Activated T-cell treated with anti-CD3 and anti-CD28 coated beads, Interleukin-2, amount 50 U/mL, for 1 hour (primary cell): ENCODE measurements around the gene ZNF784.

Experiments
- DNase-seq: peaks from one replicate; pipeline ENCODE4 v3.0.0-alpha.2; 2020

The ZNF784 gene

DNA sequence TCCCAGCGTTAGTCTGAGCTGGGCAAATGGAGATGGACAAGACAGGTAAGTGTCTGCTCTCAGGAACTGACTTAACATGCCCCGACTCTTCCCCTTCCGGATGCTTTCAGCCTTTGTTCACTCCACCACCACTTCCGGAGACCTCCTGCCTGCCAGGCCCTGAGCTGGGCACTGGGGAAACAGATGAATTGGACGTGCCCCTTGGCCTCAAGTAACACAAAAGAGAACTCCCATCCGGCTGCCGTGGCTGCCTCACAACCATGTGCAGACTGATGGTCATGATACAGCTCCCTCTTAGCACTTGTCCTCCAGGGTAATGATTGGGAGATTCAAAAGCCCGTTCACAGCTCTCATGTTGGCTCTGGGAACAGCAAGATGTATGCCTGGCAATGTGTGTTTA, 6.9 kb downstream of the ZNF784 start:
- DNase-seq, result no peak

DNA sequence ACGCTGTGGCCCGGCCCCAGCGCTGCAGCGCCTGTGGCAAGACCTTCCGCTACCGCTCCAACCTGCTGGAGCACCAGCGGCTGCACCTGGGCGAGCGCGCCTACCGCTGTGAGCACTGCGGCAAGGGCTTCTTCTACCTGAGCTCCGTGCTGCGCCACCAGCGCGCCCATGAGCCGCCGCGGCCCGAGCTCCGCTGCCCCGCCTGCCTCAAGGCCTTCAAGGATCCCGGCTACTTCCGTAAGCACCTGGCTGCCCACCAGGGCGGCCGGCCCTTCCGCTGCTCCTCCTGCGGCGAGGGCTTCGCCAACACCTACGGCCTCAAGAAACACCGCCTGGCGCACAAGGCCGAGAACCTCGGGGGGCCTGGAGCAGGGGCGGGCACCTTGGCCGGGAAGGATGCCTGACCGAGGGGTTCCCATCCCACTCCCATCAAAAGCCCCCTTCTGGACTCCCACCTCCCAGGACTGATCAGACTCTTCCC, 7.9 kb downstream of the ZNF784 start:
- no peak for DNase-seq

DNA sequence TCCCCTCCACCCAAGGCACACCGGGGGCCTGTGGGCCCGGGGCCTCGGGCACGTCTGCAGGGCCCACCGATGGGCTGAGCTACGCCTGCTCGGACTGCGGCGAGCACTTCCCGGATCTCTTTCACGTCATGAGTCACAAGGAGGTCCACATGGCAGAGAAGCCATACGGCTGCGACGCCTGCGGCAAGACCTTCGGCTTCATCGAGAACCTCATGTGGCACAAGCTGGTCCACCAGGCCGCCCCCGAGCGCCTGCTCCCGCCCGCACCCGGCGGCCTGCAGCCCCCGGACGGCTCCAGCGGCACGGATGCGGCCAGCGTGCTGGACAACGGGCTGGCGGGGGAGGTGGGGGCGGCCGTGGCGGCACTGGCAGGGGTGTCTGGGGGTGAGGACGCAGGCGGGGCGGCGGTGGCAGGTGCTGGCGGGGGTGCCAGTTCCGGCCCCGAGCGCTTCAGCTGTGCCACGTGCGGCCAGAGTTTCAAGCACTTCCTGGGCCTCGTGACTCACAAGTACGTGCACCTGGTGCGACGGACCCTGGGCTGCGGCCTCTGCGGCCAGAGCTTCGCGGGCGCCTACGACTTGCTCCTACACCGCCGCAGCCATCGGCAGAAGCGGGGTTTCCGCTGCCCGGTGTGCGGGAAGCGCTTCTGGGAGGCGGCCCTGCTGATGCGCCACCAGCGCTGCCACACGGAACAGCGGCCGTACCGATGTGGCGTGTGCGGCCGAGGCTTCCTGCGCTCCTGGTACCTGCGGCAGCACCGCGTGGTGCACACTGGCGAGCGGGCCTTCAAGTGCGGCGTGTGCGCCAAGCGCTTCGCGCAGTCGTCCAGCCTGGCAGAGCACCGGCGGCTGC, 8.6 kb downstream of the ZNF784 start:
- DNase-seq, result no peak

DNA sequence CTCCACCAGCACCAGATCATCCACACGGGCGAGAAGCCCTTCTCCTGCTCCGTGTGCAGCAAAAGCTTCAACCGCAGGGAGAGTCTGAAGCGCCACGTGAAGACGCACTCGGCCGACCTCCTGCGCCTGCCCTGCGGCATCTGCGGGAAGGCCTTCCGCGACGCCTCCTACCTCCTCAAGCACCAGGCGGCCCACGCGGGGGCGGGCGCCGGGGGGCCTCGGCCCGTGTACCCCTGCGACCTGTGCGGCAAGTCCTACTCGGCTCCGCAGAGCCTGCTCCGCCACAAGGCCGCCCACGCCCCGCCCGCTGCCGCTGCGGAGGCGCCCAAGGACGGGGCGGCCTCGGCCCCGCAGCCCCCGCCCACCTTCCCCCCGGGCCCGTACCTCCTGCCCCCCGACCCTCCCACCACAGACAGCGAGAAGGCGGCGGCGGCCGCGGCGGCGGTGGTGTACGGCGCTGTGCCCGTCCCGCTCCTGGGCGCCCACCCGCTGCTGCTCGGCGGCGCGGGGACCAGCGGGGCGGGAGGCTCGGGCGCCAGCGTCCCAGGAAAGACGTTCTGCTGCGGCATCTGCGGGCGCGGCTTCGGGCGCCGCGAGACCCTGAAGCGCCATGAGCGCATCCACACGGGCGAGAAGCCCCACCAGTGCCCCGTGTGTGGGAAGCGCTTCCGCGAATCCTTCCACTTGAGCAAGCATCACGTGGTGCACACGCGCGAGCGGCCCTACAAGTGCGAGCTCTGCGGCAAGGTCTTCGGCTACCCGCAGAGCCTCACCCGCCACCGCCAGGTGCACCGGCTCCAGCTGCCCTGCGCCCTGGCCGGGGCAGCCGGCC, 9.4 kb downstream of the ZNF784 start:
- no peak for DNase-seq

DNA sequence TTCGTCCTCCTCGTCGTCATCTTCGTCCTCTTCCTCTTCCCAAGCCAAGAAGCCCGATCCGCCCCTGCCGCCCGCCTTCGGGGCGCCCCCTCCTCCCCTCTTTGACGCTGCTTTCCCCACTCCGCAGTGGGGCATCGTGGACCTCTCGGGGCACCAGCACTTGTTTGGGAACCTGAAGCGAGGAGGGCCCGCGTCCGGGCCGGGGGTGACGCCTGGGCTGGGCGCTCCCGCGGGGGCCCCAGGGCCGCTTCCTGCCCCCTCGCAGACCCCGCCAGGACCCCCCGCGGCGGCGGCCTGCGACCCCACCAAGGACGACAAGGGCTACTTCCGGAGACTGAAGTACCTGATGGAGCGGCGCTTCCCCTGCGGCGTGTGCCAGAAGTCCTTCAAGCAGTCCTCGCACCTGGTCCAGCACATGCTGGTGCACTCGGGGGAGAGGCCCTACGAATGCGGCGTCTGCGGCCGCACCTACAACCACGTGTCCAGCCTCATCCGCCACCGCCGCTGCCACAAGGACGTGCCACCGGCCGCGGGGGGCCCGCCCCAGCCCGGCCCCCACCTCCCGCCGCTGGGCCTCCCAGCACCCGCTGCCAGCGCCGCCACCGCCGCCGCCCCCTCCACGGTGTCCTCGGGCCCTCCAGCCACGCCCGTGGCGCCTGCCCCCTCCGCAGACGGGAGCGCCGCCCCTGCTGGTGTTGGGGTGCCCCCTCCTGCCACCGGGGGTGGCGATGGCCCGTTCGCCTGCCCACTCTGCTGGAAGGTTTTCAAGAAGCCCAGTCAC, 10.2 kb downstream of the ZNF784 start:
- DNase-seq, result no peak

DNA sequence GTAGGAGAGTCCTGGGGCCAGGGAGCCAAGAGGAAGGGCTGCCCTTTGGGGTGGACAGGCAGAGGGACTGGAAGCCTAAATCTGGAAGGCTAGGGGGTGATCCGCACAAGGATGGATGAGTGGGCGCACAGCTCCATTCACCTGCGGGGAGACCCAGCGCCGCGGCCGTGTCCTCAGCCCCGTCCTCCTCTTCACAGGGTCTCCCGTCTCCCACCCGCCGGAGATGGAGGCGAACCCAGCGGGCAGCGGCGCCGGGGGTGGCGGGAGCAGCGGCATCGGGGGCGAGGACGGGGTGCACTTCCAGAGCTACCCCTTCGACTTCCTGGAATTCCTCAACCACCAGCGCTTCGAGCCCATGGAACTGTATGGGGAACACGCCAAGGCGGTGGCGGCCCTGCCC, 11.0 kb downstream of the ZNF784 start:
- DNase-seq, result no peak

DNA sequence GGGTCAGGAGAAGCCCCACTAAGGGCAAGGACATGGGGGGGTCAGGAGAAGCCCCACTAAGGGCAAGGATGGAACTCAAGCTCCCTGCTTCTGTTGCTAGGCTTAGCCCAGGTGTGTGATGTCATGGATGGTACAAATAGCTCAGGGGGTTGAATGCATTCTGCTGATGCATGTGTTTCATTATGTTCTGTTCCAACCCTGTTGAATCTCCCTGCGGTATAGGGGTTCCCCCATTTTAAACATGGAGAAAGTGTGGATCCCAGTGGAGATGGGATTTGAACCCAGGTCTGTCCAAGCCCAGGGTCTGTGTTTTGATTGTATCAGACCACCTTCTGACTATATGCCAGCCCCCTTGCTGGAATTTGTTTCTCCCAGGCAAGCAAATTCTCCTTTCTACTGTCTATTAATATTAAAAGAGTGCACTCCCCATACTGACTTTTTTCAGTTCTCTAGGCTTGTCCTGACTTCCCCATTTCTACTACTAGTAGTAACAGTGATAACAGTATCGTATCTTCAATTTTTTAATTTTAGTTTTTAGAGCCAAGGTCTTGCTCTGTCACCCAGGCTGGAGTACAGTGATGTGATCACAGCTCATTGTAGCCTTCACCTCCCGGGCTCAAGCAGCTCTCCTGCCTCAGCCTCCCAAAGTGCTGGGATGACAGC, 12.3 kb downstream of the ZNF784 start:
- DNase-seq, result no peak

DNA sequence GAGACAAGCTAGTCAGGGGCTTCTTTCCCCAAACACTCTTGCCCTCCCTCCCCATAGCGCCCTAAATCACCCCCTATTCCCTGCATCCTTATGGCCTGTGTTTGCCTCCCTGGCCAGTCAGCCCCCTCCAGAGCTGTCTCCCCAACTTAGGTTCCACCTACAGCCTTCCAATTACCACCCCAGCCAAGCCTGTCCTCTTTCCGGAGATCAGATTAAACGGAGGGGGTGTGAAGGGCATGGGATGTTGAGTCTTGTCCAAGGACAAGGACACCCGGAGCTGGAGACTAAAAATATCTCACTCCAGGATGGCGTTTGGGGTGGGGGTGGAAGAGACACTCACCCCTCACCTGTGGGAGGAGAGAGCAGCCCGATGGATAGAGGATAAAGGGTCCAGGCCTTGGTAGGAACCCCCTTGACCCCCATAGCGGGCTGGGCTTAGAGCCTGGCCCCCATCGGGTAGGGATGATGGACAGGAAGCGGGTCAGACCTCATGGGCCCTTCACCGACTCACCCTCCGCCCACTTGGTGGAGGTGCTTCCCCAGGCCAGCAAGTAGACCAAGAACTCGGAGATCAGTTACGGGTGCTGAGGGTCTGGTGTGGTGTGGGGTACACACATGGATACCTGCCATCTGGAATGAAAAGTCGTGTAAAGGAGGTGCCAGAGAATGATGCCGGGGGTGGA, 12.9 kb downstream of the ZNF784 start:
- DNase-seq, result no peak

DNA sequence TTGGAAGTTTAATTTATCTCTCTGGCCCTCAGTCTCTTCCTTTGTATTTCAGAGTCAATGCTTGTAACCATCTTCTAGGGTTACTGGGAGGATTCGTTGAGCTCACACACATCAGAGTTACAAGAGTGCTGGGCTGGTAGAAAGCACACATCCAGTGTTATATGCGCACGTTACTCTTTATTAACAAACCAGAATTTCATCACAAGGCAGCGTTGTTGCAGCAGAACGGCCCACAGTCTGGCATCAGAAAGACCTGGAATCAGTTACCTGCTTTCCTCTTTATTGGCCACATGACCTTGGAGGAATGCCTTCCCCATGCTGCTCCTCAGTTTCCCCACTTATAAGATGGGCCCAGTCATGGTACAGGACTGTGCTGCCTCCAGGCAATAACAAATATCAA, 15.0 kb downstream of the ZNF784 start:
- no peak for DNase-seq

DNA sequence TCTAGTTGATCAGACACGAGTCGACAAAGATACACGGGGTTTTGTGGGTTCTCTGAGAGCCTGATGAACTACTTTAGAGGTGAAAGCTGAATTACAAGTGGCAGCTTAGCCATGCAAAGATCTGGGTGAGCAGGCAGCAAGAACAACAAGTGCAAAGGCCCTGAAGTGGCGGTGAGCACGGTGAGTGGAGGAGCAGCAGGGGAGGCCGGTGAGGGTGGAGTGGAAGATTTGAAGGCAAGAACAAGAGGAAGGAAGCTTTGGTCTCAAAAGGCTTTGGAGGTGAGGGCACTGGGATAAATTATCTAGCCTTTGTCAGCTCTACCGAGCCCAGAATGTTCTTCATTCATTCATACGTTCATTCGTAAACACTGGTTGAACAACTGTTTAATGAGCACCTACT, 17.5 kb downstream of the ZNF784 start:
- no peak for DNase-seq

DNA sequence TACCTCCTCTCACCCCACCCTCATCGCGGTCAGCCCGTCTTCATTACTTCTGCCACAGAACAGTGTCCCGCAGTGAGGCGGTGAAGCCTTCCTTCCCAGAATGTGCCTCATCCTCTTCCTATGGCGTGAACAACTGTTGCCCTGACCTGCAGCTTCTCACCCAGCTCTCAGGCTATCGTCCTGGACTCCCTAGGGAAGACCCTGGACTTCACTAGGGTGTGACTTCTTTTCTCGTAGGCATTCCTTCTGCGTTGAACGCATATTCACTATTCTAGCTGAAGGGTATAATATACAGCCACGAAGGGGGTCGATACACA, 17.9 kb downstream of the ZNF784 start:
- no peak for DNase-seq

DNA sequence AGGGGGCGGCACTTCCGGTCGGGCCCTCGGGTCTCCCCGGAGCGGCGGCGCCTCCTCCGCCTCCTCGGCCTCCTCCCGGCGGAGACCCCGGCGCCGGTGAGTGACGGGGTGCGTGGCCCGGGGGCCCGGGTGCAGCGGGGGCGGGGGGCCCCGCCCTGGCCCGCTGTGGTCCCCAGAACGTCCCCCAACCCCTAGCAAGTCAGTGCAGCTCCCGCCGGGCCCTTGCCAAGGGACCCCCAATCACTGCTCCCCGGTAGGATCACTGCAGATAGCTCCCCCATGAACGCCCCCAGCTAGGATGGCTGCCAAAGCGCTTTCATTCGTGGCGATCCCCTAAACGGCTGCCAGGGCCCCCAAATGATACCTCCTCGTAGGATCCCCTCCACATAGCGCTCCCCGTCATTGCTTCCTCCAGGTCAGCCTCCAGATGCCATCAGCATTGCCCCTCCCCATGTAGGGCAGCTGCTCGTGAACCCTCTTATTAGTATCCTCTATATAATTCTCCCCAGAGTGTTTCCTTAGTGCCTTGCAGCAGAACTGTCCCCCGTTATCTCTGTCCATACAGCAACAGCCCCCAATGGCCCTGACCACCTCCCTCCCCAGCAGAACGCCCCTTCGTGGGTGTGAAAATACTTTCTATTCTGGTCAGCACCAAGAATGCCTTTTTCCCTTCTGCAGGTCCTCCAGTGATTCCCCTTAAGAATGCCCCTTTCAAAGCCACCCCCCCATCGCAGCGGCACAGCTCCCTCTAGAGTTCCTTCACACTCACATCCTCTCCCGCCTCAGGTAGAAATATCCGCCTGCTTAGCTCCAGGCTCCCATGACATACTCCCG, 18.5 kb downstream of the ZNF784 start, which contains the start of gene ZNF865:
Gene ZNF865 (plus strand): TSS at position 11 of the 834 bp plus-strand sequence. CDS start 7,972 bp downstream, outside the sequence.
- peak; percentile 73 for DNase-seq

DNA sequence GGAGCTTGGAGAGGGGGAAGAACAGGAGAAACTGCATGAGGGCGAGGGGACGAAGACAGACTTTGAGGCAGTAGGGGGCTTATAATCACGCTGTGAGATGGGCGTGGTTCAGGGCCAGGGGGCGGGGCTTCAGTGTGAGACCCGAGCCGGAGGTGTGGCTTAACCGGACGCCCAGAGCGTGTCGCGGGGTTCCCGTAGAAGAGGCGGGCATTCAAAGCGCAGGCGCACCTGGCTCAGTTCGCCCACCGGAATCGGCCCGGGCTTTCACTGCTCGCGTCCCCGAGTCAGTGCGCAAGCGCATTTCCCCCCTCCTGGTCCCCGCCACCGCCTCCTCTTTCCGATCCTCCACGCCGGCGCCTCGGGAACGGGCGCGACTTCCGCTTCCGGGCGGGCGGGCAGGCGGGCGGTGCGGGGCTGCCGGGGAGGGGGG, 19.1 kb downstream of the ZNF784 start:
- DNase-seq, result peak; percentile 95

DNA sequence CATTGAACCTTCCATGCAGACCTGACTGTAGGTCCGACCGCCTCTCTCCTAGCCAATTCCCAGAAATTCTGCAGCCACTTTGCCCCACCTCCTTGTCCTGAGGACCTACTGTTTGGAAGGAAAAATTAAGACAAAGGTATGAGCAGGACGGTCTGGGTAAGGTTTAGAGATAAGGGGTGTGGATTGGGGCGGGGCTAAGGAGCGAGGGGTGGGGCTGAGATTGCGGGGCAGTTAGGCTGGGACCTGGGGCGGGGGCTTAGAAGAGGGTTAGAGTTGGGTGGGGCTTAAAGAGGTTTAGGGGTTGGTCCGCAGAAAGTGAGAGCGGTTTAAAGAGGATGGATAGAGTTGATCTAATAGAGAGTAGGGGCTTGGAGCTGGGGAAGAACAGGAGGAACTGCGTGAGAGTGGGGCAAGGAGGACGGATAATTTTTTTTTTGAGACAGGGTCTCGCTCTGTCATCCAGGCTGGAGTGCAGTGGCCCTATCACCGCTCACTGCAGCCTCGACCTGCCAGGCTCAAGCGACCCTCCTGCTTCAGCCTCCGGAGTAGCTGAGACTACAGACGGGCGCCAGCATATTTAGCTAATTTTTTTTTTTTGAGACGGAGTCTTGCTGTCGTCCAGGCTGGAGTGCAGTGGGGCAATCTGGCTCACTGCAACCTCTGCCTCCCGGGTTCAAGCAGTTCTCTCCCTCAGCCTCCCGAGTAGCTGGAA, 20.6 kb downstream of the ZNF784 start:
- no peak for DNase-seq

DNA sequence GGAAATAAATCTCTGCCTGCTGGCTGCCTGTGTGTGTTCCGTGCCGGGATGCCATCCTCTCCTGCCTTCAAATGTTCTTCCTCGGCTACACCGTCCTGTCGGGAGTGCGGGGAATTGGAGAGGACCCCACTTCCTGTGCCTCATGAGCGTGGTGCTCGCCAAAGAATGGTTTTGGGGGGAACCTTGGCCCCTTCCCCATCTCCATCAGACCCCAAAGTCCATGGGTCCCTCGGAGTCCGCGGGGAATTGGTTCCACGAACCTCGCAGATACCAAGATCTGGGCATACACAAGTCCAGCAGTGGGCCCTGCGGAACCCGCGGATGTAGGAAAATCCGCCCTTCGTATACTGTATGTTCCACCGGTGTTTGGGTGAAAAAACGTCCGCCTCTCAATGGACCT, 21.3 kb downstream of the ZNF784 start:
- no peak for DNase-seq

DNA sequence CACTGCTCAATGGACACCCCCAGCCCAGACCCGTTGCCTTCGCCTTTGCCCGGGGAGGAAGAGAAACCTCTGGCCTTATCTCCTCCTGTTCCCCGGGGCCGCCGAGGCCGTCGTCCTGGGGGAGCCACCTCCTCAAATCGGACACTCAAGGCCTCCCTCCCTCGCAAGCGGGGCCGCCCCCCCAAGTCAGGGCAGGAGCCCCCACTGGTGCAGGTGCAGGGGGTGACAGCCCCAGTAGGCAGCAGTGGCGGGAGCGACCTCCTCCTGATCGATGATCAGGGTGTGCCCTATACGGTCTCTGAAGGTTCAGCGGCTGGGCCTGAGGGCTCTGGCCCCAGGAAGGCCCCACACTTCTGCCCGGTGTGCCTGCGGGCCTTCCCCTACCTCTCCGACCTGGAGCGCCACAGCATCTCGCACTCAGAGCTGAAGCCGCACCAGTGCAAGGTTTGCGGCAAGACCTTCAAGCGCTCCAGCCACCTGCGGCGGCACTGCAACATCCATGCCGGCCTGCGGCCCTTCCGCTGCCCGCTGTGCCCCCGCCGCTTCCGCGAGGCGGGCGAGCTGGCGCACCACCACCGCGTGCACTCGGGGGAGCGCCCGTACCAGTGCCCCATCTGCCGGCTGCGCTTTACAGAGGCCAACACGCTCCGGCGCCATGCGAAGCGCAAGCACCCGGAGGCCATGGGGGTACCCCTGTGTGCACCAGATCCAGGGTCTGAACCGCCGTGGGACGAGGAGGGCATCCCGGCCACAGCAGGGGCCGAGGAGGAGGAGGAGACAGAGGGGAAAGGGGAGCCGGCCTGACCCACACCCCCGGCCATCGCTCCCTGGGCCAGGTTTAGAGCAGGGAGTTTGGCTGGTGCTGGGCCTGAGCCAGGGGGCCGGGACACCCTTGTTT, 22.0 kb downstream of the ZNF784 start:
- no peak for DNase-seq

DNA sequence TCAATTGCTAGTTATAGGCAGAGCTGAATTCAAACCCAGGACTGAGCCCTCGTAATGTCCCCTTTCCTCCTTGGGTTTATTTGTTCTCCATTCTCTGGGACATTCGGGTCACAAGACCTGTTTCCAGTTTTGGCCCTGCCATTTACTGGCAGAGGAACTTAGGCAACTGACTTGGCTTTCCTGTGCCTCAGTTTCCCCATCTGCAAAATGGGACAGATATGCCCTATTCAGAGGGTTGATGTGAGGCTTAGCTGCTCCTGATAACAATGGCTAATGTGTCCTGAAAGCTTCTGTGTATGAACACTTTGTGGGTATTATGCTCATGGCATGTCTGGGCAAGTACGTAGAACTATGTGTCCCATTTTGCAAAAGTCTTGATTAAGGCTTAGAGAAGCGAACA, 23.3 kb downstream of the ZNF784 start:
- DNase-seq, result no peak

DNA sequence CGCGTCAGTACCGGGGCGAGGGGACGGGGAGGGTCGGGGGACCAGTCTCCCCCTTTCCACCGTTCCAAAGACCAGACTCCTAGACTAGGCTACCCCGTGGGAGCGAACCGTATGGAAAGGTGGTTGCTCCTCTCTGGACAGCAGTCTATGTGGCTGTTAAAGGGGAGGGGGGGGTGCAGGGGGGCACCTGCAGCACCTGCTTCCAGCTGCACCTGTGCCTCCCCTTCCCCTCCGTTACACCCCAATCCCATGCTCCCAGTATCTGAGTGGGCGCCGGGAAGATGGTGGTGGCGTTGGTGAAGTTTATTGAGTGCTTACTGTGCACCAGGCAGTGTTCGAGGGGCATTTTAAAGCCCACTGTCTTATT, 23.7 kb downstream of the ZNF784 start:
- no peak for DNase-seq
